GM11168 (cell line): ENCODE measurements around the gene OR13C8.
"Not testable (repeated sequence)": the region's sequence is repeated elsewhere in the genome, so short reads cannot be mapped to it uniquely, and the experiment has no call there.

Source experiments
- in situ Hi-C: fragments of 300-500 bp; cut with MboI; formaldehyde crosslinking; loops from one replicate; pipeline ENCODE4 v1.12.0; 2022; ENCODE audit warnings: low sequenced_read_pairs; ENCODE audit not compliant: unreplicated experiment

Gene OR13C8, protein sequence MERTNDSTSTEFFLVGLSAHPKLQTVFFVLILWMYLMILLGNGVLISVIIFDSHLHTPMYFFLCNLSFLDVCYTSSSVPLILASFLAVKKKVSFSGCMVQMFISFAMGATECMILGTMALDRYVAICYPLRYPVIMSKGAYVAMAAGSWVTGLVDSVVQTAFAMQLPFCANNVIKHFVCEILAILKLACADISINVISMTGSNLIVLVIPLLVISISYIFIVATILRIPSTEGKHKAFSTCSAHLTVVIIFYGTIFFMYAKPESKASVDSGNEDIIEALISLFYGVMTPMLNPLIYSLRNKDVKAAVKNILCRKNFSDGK

DNA sequence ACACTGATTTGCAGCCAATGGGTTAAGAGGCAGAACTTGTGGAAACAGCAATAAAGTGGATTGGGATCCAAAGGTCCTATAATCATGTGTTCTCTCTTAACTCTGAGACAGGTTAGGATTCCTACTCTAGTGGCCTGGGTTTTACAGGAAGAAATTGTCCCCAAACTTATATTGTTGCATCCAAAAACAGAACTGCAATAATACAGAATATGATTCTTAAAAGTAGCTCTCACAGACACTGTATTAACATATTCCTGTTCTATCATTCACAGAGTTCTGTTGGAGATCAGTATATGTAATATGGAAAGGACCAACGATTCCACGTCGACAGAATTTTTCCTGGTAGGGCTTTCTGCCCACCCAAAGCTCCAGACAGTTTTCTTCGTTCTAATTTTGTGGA, at the start of gene OR13C8:
Gene OR13C8, plus strand, starts transcription at position 301 of the 400 bp plus-strand sequence. Its CDS starts 0 bp downstream, at position 301.
- in situ Hi-C loops, result no loop called here

DNA sequence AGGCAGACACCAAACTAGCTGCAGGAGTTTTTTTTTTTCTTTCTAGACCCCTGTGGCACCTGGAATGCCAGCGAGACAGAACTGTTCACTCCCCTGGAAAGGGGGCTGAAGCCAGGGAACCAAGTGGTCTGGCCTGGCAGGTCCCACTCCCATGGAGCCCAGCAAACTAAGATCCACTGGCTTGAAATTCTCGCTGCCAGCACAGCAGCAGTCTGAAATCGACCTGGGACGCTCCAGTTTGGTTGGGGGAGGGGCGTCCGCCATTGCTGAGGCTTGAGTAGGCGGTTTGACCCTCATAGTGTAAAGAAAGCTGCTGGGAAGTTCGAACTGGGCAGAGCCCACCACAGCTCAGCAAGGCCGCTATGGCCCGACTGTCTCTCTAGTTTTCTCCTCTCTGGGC, 48.7 kb upstream of the OR13C8 start:
- in situ Hi-C loops, result not testable (repeated sequence)

DNA sequence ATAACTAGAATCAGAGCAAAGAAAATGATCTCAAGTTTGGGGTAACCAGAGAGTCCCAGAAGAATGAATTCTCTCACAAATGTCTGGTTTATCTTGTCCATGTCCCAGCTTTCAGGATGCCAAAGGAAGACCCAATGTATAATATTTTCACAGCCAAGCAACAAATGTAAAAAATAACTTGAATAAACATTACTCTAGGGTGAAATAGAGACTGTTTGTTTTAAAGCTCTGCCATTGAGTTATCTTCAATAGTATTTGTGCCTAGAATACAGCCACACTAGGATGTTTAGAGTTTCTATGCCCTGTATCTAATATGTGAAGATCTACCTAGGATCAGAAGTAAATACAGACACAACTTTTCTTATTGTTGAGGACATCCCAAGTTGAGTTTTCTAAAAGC, 41.9 kb upstream of the OR13C8 start, which contains the start of gene OR13C4:
Gene OR13C4, minus strand, starts transcription at position 101 of the 400 bp plus-strand sequence. Its CDS starts 0 bp downstream, at position 101.
- in situ Hi-C loops, result no loop called here

DNA sequence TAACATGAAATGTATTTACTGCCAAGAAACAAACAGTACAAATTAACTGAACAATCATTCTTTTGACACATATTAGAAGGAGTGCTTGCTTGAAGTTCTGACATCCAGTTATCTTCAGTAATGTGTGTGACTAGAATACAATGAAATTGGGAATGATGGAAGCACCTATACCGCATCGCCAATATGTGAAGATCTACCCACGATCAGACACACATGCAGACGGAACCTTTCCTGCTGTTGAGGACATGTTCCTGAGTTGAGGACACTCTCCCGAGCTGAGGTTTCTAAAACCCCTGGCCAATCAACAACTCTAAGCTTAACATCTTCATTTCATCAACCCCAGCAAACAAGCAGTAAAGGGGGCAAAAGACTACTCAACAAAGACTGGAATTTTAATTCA, 32.2 kb upstream of the OR13C8 start, which contains the start of gene OR13C3:
Gene OR13C3, minus strand, starts transcription at position 101 of the 400 bp plus-strand sequence. CDS start 133 bp downstream, outside the sequence.
- in situ Hi-C loops, result no loop called here

DNA sequence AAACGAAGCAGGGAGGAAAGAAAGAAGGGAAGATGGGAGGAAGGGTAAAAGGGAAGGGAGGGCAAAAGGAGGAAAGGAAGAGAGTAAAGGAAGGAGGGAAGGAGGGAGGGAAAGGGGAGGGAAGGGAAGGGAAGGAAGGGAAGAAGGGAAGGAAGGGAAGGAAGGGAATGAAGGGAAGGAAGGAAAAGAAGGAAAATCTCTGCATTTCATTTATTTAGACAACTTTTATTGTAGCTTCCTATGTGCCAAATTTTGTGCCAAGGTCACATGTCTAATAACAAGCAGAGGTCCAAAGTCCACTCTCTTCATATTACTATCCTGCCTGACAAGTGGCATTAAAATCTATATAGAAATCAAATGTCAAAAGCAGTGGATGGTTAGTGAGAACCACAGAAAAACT, 29.7 kb upstream of the OR13C8 start:
- in situ Hi-C loops, result no loop called here

DNA sequence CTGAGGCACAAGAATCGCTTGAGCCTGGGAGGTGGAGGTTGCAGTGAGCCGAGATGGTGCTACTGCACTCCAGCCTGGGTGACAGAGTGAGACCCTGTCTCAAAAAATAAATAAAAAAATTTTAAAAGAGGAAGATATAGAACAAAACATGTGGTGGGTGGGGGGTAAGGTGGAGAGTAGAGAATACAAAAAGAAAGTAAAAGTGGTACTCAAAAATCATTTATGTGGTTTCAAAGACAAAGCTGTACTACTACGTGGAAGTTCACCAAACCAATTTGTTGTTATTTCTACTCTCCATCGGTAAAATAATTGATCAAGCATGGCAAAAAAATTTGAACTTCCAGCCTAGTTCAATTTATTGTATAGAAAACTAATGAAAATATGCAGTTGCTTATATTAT, 24.3 kb upstream of the OR13C8 start:
- in situ Hi-C loops, result no loop called here

DNA sequence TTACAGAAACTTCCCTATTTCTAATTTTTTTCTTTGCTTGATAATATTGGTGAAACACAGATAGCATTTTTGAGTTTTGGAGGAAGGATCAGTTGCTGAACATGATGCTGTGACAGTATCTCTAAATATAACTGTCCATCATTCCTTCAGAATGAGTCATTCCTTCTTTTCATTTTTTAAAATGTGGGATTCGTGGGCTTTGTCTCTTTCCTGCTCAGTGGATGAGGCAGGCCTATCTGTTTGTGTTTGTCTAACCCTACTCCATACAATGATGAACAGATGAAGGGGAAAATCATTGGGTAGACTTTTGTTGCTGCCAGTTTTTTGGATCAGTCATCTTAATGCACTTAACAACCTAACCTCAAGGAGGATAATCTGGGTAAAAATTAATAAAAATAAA, 15.7 kb upstream of the OR13C8 start:
- in situ Hi-C loops, result no loop called here

DNA sequence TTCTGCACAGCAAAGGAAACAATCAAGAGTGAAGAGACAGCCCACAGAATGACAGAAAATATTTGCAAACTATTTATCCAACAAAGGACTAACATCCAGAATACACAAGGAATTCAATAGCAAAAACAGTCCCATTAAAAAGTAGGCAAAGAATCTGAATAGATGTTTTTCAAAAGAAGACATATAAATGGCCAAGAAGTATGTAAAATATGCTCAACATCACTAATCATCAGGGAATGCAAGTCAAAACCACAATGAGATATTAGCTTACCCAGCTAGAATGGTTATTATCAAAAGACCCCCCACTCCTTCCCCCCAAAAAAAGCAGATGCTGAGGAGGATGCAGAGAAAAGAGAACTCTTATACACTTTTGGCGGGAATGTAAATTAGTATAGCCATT, 13.4 kb upstream of the OR13C8 start:
- in situ Hi-C loops, result no loop called here

DNA sequence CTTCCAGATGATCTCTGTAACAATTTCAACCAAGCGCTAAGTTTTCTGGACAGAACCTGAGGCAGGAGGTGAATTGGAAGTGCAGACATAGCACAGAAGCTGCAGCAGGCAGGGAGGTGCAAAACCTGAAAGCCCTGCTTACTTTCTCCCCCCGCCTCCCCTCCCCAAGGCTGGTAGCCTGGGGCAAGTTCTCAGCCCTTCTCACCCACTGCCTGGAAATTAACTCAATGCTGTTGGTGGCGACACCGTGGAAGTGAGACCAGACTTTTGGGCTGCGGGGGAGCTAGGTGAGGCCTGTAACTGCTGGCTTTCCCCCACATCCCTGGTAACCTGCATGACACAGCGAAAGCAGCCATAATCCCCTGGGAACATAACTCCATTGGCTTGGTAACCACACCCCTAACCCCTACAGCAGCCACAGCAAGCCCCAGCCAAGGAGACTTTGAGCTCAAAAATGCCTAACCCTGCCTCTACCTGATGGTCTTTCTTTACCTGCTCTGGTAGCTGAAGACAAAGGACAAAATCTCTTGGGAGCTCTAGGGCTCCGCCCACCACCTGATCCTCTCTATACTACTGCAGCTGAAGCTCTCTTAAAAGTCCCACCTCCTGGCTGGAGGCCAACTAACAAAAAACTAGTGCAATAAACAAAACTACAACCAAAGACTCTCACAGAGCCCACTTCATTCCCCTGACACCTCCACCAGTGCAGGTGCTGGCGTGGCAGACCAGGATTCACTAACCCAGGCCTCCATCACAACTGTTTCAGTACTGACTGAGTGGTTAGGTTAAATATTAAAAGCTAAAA, 11.9 kb upstream of the OR13C8 start:
- in situ Hi-C loops, result no loop called here

DNA sequence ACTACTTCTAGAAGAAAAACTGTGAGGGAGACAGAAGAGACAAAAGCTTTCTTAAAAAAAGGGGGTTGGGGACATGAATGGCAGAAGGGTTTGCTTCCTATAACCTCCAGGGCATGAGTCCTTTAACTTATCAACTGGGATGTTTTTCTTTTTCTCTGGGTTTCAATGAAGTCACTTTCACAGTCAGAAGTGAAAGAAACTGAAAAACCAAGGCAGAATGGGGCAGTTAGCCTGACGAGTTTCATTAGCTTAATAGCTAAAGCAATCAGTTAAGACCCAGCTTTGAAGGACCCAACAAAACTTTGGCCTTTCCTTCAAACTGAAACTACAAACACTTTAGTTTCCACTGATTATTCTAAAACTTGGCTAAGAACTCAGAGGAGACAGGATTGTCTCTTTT, 4.6 kb upstream of the OR13C8 start:
- in situ Hi-C loops, result no loop called here

DNA sequence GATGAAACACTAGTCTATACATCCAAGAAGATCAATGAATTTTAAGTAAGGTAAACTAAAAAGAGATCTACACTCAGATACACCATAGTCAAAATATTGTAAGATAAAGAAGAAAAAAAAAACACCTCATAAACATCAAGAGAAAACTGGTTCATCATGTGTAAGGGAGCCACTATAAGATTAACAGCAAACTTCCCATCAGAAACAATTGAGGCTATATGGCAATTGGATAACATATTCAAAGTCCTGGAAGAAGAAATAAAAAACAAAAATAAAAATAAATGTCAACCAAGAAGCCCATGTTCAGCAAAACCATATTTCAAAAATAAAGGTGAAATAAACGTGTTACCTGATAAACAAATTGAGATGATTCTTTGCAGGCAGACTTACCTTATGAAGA, 3.6 kb downstream of the OR13C8 start:
- in situ Hi-C loops, result no loop called here

DNA sequence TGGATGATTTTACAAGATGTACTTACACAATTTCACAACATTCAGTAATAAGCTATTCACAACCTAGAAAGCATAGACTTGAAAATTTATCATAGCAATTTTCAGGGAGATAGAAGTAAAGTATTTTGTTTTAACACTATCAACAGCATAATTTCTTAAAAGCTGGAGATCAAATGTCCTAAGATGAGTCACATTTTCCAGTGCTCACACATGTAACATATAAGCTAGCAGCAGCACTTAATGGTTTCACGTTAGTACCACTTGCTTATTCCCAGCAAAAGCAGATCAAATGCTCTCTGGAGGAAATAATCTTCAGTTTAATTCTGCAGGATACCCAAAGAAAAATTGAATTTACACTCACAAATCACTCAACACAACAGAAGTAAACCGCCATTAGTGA, 6.5 kb downstream of the OR13C8 start:
- in situ Hi-C loops, result no loop called here

DNA sequence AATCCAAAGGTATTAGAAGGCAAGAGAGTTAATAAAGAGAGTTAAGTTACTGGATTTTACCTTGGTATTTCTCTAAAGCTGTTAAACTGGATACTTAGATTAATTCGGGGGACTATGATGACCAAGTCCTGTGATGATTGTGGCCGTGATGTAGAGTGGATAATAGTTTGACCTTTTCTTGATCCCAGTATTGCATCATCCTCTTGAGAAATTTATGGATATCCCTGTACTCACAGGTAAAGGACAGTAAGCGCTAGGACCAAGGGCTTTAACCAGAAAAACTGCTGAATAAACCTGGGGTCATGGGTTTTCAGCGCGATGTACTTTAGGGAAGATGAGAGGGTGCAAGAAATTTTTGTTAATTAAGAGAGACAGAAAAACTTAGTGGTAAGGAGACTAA, 8.3 kb downstream of the OR13C8 start:
- in situ Hi-C loops, result no loop called here

DNA sequence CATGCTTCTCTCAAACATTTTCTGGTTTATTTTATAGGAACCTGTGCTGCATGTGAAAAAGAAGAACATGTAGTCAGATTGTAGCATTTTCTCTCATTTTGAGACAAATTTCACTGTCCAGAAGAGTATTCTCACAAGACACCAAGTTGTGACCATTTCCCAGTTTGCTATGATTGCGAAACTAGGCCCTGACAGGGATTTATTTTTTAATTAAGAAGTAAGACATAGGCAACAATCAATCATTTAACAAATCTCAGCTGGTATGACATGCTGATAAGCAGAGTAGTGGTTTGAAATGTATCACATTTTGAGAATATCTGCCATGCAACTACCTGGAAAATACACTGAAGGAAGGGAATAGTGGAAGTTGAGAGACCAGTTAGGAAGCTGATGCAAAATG, 11.6 kb downstream of the OR13C8 start:
- in situ Hi-C loops, result no loop called here

DNA sequence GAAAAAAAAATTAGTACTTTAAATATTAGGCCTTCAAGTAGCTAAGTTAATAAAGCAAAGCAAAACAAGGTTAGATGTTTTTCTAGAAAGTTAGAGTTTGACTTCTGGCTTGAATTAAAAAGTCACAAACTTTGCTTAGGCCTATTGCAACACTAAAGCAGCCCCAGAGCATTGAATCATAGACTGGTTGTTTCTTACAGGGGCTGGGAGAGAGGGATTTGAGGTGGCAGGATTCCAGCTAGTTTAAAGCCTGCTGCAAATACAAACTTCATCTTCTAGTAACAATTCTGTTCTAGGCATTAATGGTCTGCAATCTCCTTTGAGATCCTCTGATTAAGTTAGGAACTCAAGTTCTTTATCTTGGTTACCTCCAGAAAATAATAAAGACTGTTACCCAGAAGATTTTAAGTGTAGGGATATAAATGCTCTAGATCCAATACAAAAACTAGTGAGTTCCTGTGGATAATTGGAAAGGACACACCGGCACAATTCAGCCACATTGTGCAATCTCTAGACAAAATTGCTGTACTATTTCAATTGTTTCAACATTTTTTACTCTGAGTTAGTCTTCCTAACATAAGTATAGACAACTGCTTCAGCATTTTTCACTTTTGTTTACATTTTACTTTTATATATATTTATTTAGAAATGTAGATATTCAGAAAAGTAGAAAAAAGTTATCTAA, 17.7 kb downstream of the OR13C8 start:
- in situ Hi-C loops, result no loop called here

DNA sequence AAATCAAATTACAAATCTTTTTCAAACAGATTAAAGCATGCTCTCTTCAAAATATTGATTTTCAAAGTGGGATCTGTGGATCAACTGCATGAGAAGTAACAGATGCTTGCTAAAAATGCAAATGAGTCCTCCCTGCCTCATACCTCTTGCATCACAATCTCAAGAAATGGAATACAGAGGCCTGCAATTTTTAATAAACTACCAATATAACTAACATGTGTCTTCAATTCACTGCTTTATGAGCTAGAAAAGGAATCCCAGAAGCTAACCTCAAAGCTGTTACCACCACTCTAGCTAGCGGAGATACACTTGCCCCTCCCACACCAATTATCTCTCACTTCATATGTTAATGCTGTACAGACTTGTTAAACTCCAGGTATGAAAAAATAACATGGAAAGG, 20.7 kb downstream of the OR13C8 start:
- in situ Hi-C loops, result no loop called here

DNA sequence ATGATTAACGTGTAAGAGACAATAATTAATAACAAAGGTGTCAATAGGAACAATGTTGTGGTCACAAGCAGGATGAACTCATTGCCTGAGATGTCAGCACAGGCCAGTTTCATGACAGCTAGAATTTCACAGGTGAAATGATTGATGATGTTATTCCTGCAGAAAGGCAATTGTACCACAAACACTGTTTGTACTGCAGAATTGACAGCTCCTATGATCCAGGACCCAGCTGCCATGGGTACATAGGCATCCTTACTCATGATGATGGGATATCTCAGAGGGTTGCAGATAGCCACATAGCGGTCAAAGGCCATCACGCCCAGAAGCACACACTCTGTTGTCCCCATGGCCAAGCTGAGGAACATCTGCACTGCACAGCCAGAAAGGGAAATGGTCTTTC, 29.8 kb downstream of the OR13C8 start:
- in situ Hi-C loops, result not testable (repeated sequence)

DNA sequence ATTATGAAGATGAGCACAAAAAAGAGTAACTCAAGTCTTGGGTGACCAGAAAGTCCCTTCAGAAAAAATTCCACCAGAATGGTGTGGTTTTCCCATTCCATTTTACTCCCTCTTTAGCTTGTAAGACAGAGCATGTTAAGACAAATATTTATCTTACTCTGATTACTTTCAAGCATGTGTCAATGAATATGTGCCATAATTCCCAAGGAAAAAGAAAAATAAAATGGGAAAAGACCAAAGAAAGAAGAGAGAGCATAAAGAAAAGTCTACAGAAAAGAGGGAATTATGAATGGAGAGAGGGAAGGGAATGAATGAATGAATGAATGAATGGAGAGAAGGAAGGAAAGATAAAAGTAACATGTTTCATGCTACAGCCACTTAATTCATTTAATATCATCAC, 30.3 kb downstream of the OR13C8 start, which contains the start of gene OR13C5:
Gene OR13C5, minus strand, starts transcription at position 101 of the 400 bp plus-strand sequence. Its CDS starts 0 bp downstream, at position 101.
- in situ Hi-C loops, result not testable (repeated sequence)

DNA sequence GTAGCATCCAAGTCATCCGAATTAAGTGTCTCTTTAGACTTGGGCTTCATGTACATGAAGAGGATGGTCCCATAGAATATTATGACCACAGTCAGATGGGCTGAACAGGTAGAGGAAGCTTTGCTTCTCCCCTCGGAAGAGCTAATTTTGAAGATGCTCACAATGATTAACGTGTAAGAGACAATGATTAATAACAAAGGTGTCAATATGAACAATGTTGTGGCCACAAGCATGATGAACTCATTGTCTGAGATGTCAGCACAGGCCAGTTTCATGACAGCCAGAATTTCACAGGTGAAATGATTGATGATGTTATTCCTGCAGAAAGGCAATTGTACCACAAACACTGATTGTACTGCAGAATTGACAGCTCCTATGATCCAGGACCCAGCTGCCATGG, 35.8 kb downstream of the OR13C8 start:
- in situ Hi-C loops, result no loop called here

DNA sequence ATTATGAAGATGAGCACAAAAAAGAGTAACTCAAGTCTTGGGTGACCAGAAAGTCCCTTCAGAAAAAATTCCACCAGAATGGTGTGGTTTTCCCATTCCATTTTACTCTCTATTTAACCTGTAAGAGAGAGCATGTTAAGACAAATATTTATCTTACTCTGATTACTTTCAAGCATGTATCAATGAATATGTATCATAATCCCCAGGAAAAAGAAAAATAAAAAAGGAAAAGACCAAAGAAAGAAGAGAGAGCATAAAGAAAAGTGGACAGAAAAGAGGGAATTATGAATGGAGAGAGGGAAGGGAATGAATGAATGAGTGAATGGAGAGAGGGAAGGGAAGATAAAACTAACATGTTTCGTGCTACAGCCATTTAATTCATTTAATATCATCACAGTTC, 36.6 kb downstream of the OR13C8 start, which contains the start of gene OR13C2:
Gene OR13C2, minus strand, starts transcription at position 101 of the 400 bp plus-strand sequence. Its CDS starts 0 bp downstream, at position 101.
- in situ Hi-C loops, result not testable (repeated sequence)

DNA sequence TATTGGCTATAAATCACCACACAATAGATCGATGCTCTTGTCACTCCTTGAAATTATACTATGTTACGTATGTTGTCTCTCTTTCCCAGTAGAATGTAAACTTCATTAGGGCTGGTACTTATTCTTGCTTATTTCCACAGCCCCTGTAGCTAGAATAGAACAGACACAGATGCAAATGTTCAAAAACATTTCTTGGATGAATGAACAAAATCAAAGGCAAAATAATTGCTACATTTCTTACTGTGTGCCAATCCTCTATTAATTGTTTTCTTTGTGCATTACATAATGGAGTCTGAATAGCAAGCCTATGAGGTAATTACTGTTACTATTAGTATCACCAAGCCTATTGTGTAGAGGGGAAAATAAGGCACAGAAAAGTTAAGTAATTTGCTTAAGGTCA, 37.2 kb downstream of the OR13C8 start:
- in situ Hi-C loops, result no loop called here
